GM23248 (cell line): ENCODE results near the gene PAFAH2. TPM values are rescaled to one million over a fixed set of nuclear protein-coding genes. Genes with fewer than 3 reads are reported as not detected.

Experiments
- DNase-seq: peaks from one replicate; pipeline ENCODE4 v3.0.0-alpha.2; 2015
- H2AFZ ChIP-seq: fragments of 200-600 bp; sonication (generic); 2 replicates; pipeline ENCODE4 v1.6.1; 2016; ENCODE audit warnings: antibody characterized with exemption
- H3F3A ChIP-seq: fragments of 200-600 bp; sonication (generic); 2 replicates; pipeline ENCODE4 v1.6.1; 2016; ENCODE audit warnings: mild to moderate bottlenecking, antibody characterized with exemption, mixed run types; ENCODE audit not compliant: insufficient read depth
- H3K27ac ChIP-seq: fragments of 200-600 bp; sonication (generic); 2 replicates; pipeline ENCODE4 v1.5.1; 2016; ENCODE audit warnings: mild to moderate bottlenecking
- H3K27me3 ChIP-seq: fragments of 200-600 bp; sonication (generic); replicated peaks from 2 replicates; pipeline ENCODE4 v1.6.1; 2016; ENCODE audit warnings: mild to moderate bottlenecking; ENCODE audit not compliant: insufficient read depth
- H3K36me3 ChIP-seq: fragments of 200-600 bp; sonication (generic); 2 replicates; pipeline ENCODE4 v1.6.1; 2016; ENCODE audit warnings: low read depth, mild to moderate bottlenecking
- H3K4me1 ChIP-seq: fragments of 200-600 bp; sonication (generic); 2 replicates; pipeline ENCODE4 v1.6.1; 2016; ENCODE audit warnings: mild to moderate bottlenecking; ENCODE audit not compliant: insufficient read depth
- H3K4me2 ChIP-seq: fragments of 200-600 bp; sonication (generic); one replicate; pipeline ENCODE4 v1.6.1; 2016; ENCODE audit warnings: mild to moderate bottlenecking; ENCODE audit not compliant: unreplicated experiment
- H3K4me3 ChIP-seq: fragments of 200-600 bp; sonication (generic); 2 replicates; pipeline ENCODE4 v1.5.1; 2016; ENCODE audit warnings: mild to moderate bottlenecking
- H3K79me2 ChIP-seq: fragments of 200-600 bp; sonication (generic); 2 replicates; pipeline ENCODE4 v1.6.1; 2016; ENCODE audit warnings: mild to moderate bottlenecking; ENCODE audit not compliant: insufficient read depth
- H3K9ac ChIP-seq: fragments of 200-600 bp; sonication (generic); 2 replicates; pipeline ENCODE4 v1.6.1; 2016; ENCODE audit warnings: mild to moderate bottlenecking
- H3K9me2 ChIP-seq: fragments of 200-600 bp; sonication (generic); 2 replicates; pipeline ENCODE4 v1.6.1; 2016; ENCODE audit warnings: mixed run types, mild to moderate bottlenecking, moderate library complexity; ENCODE audit not compliant: insufficient read depth
- H3K9me3 ChIP-seq: fragments of 200-600 bp; sonication (generic); one replicate; pipeline ENCODE4 v1.6.1; 2017; ENCODE audit warnings: low read depth
- H4K20me1 ChIP-seq: fragments of 200-600 bp; sonication (generic); 2 replicates; pipeline ENCODE4 v1.6.0; 2016; ENCODE audit not compliant: insufficient read depth
- EZH2 ChIP-seq: fragments of 200-600 bp; sonication (generic); IDR thresholded peaks from 2 replicates; pipeline ENCODE4 v1.6.1; 2018; ENCODE audit warnings: antibody characterized with exemption, mild to moderate bottlenecking; ENCODE audit not compliant: insufficient read depth, poor library complexity, severe bottlenecking
- EZH2phosphoT487 ChIP-seq: fragments of 200-600 bp; sonication (generic); IDR thresholded peaks from 2 replicates; pipeline ENCODE4 v1.6.1; 2018; ENCODE audit warnings: antibody characterized with exemption, moderate library complexity, mild to moderate bottlenecking, low read depth; ENCODE audit not compliant: insufficient read depth
- WGBS, 2 experiments: methylation state at CpG; one replicate each; pipeline ENCODE4 v1.1.6; 2015 to 2017; ENCODE audit warnings: low lambda C conversion rate in 2 of 2, low coverage in 1 of 2; ENCODE audit errors: missing lambda C conversion rate in 2 of 2; 5-methylcytosine and 5-hydroxymethylcytosine counted together
- in situ Hi-C: fragments of 300-500 bp; cut with MboI; formaldehyde crosslinking; loops from 2 replicates; pipeline ENCODE4 v1.15.0; 2020
- polyA plus RNA-seq: library from polyadenylated mRNA; unstranded; fragments of >200 nt; fragmentation: Nextera tagmentation; extraction: Ambion mirVana; gene quantifications from 2 replicates; pipeline ENCODE4 v1.2.1, GENCODE V29; 2016
- total RNA-seq: library from RNA; depleted of rRNA; stranded (reverse); fragments of >200 nt; shearing (Covaris generic); gene quantifications from 2 replicates; pipeline ENCODE4 v1.2.3, GENCODE V29; 2014

Gene PAFAH2
- total and polyA plus RNA-seq, 2 experiments from 2014 or later, result 9.5 to 10.7 TPM

DNA sequence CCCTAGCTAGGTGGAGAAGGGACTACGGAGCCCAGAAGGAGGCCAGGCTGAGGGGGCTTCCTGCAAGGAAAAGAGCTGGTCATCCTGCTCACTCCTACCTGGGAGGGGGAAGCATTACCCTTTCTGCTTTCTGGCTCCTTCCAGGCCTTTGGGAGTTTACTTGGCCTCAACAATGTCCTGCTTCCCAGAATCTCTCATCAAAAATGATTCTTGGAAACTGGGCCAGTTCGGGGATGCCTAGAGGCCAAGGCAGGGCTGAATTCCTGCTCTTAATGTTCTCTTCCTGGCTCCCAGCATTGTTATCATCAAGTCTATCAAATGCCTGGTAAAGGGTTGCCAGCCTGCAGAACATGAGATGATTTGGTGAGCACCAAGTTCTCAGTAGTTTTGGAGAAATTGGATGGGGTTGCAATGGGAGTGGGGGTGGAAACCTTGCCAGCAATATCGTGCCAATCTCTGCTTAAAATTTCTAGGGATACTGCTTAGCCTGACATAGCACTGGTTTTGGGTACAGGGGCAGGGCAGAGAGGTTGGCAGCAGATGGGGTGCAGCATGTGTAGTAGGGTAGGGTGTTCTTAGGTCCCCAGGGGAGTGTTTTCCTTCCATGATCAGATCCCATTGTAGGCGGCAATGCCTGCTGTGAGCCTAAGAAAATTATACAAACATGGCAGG lies 7.7 kb upstream of the PAFAH2 start:
- DNase-seq, result no peak
- no peak overlapping the region for H3K4me3 ChIP-seq
- H3K4me1 ChIP-seq, result no peaks in the 10 kb centered on the region
- no peaks in the 10 kb centered on the region for H3K9me2 ChIP-seq
- no peaks in the 10 kb centered on the region for H4K20me1 ChIP-seq
- no peaks in the 10 kb centered on the region for H3K27me3 ChIP-seq
- no peaks in the 10 kb centered on the region for H3K79me2 ChIP-seq
- no peak overlapping the region for H2AFZ ChIP-seq
- no peaks in the 10 kb centered on the region for H3F3A ChIP-seq
- in situ Hi-C loops, result no loop called here
- no peak overlapping the region for H3K27ac ChIP-seq
- no peak overlapping the region for H3K9ac ChIP-seq
- no peaks in the 10 kb centered on the region for H3K36me3 ChIP-seq
- no peak overlapping the region for H3K4me2 ChIP-seq
- H3K9me3 ChIP-seq, result no peaks in the 10 kb centered on the region
- TF ChIP-seq EZH2 (no peak), EZH2phosphoT487 (no peak)
- 37 to 45% methylated on average over 4 of the region's 4 CpGs for WGBS, 2 experiments

DNA sequence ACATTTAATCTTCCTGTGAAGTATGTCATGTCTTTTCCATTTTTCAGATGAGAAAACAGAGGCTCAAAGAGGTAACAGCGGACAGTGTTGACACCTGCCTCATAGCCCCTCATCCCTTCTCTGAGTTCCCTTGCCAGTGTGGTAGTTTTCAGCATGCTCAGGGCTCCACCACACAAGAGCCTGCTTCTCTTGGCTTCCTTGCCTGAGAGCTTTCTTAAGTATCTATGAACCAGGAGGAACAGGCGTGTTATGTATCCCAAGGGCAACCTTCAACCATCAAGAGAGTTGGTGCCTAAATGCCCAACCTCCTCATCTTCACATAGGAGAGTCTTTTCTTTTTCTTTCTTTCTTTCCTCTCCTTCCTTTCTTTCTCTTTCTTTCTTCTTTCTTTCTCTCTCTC lies 5.9 kb upstream of the PAFAH2 start:
- in situ Hi-C loops, result no loop called here
- H3K27ac ChIP-seq, result no peak overlapping the region

DNA sequence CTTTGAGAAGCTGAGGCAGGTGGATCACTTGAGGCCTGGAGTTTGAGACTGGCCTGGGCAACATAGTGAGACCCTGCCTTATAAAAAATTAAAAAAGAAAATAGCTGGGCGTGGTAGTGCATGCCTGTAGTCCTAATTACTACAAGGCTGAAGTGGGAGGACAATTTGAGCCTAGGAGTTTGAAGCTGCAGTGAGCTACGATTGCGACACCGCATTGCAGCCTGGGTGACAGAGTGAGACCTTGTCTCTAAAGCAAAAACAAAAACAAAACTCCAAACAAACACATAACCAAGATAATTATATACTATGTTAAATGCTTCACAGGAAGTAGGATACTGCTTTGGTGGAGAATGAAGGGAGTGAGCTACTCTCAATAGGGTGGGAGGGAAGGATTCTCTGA lies 5.4 kb upstream of the PAFAH2 start:
- no peaks in the 10 kb centered on the region for H3K79me2 ChIP-seq
- H3K4me2 ChIP-seq, result no peak overlapping the region
- TF ChIP-seq EZH2phosphoT487 (no peak), EZH2 (no peak)
- H3K4me1 ChIP-seq, result peaks cover 3% of the 10 kb centered on the region; the same call in 1 of the 2 replicates
- in situ Hi-C loops, result no loop called here
- H3F3A ChIP-seq, result no peaks in the 10 kb centered on the region
- H2AFZ ChIP-seq, result no peak overlapping the region
- no peaks in the 10 kb centered on the region for H3K36me3 ChIP-seq
- no peak for DNase-seq
- H3K27ac ChIP-seq, result no peak overlapping the region
- WGBS, 2 experiments, result 83 to 87% methylated on average over 4 of the region's 4 CpGs
- H3K9me3 ChIP-seq, result no peaks in the 10 kb centered on the region
- no peaks in the 10 kb centered on the region for H3K9me2 ChIP-seq
- no peaks in the 10 kb centered on the region for H4K20me1 ChIP-seq
- H3K4me3 ChIP-seq, result no peak overlapping the region
- no peaks in the 10 kb centered on the region for H3K27me3 ChIP-seq
- no peak overlapping the region for H3K9ac ChIP-seq

More for the DNA sequence above, 5.9 kb upstream of the PAFAH2 start:
- Histone ChIP-seq H3K79me2 (no peaks in the 10 kb centered on the region), H4K20me1 (no peaks in the 10 kb centered on the region), H3K36me3 (no peaks in the 10 kb centered on the region), H3K4me2 (no peak overlapping the region), H3K4me3 (no peak overlapping the region), H3K9ac (no peak overlapping the region), H3K4me1 (no peaks in the 10 kb centered on the region), H3K9me2 (no peaks in the 10 kb centered on the region), H3F3A (no peaks in the 10 kb centered on the region), H3K27me3 (no peaks in the 10 kb centered on the region), H2AFZ (no peak overlapping the region), H3K9me3 (no peaks in the 10 kb centered on the region)
- 91 to 94% methylated on average over 2 of the region's 2 CpGs for WGBS, 2 experiments
- TF ChIP-seq EZH2, result no peak
- no peak for TF ChIP-seq EZH2phosphoT487
- DNase-seq, result no peak

DNA sequence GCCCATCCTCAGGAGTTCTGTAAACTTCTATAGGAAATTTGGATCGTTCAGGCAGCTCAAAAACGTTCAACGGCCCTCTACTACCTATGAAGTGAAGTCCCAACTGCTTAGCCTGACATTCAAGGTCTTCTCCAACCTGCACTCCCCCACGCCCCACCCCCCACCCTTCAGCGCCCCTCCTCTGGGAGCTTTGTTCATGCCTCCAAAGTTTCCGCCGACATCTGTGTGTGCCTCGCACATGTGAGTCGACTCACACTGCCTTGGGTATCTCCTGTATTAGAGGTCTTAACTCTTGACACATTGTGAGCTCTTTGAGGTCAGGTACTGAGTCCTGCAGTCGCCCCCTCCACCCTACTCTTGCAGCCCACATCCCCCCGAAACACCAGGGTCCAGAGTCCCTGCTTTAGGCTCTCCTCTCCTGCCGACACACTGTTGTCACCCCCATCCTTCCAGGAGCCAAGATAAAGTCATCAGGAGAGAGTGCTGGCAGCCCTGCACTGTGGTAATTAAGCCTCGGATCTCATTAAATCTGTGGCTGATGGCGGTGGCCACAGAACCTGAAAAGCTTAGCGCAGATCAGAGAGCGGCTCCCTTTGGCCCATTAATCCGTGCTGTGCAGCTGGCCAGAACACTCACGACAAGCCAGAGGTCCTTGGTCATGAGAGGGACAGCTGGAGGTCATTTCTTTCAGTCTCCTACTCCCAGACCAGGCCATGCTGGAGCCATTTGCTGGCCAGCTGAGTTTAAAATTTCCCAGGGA lies 1.4 kb upstream of the PAFAH2 start:
- WGBS, 2 experiments, result 76 to 85% methylated on average over 12 to 18 of the region's 18 CpGs
- in situ Hi-C loops, result loop anchor here (10.0 kb wide), 2 partner anchors 104 to 174 kb away; no protein-coding TSS in a partner anchor
- no peak for TF ChIP-seq EZH2
- TF ChIP-seq EZH2phosphoT487, result no peak

More for the DNA sequence above, 1.4 kb upstream of the PAFAH2 start:
- no peaks in the 10 kb centered on the region for H4K20me1 ChIP-seq
- no peaks in the 10 kb centered on the region for H3K9me3 ChIP-seq
- no peaks in the 10 kb centered on the region for H3K9me2 ChIP-seq
- peaks cover 13% of the 10 kb centered on the region for H3K4me1 ChIP-seq
- H3K79me2 ChIP-seq, result no peaks in the 10 kb centered on the region
- no peak overlapping the region for H3K4me2 ChIP-seq
- H3K9ac ChIP-seq, result no peak overlapping the region
- no peaks in the 10 kb centered on the region for H3K36me3 ChIP-seq
- H2AFZ ChIP-seq, result peak overlapping the region; percentile 97
- no peak overlapping the region for H3K4me3 ChIP-seq
- DNase-seq, result no peak
- H3K27ac ChIP-seq, result no peak overlapping the region
- no peaks in the 10 kb centered on the region for H3F3A ChIP-seq
- H3K27me3 ChIP-seq, result no peaks in the 10 kb centered on the region
